ENCODE measurements around the gene PITHD1. TPM values are rescaled to one million over a fixed set of nuclear protein-coding genes. Genes with fewer than 3 reads are reported as not detected.
"Not testable (repeated sequence)": the region's sequence is repeated elsewhere in the genome, so short reads cannot be mapped to it uniquely, and the experiment has no call there.

Gene PITHD1, protein sequence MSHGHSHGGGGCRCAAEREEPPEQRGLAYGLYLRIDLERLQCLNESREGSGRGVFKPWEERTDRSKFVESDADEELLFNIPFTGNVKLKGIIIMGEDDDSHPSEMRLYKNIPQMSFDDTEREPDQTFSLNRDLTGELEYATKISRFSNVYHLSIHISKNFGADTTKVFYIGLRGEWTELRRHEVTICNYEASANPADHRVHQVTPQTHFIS
- 10 to 100 TPM; 59.3 to 66.8 (median 63.4) TPM for polyA plus RNA-seq (ENCODE audit: insufficient read length in 4 of 4)

DNA sequence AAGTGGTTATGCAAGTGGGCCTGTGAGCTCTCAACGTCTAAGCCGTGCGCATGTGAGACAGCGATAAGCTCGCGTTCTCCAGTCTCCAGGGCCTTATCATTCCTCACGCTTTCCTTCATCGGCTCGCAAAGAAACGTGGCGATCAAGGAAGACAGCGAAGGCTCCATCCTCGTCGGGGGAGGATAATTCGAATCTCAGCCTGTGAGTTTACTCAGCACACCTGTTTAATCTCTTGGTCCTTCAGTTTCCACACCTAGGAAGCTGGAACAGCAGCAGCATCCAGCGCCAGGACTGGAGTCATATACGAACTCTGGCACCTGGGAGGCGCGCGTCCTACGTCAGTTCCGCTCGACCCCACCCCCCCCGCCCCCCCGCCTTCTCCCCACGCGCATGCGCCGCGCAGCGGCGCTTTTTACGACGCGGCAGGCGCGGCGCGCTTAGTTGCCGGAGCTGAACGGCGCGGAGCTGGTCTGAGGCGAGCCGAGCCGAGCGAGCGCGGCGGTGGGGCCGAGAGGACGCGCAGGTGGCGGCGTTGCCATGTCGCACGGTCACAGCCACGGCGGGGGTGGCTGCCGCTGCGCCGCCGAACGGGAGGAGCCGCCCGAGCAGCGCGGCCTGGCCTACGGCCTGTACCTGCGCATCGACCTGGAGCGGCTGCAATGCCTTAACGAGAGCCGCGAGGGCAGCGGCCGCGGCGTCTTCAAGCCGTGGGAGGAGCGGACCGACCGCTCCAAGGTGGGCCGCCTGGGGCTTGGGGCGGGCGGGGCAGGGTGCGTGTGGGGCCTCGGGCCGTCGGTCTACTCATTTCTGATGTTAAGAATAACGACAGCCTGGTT lies at the start of gene PITHD1:
TSS of gene PITHD1 (plus strand) at position 440 of the 836 bp plus-strand sequence. CDS start at position 538, 98 bp downstream.
- DNase-seq (ENCODE audit: low read depth in 4 of 4, low spot score in 3 of 4) = peak in 3 of 4 donors; percentile 77 to 80 (median 77)

DNA sequence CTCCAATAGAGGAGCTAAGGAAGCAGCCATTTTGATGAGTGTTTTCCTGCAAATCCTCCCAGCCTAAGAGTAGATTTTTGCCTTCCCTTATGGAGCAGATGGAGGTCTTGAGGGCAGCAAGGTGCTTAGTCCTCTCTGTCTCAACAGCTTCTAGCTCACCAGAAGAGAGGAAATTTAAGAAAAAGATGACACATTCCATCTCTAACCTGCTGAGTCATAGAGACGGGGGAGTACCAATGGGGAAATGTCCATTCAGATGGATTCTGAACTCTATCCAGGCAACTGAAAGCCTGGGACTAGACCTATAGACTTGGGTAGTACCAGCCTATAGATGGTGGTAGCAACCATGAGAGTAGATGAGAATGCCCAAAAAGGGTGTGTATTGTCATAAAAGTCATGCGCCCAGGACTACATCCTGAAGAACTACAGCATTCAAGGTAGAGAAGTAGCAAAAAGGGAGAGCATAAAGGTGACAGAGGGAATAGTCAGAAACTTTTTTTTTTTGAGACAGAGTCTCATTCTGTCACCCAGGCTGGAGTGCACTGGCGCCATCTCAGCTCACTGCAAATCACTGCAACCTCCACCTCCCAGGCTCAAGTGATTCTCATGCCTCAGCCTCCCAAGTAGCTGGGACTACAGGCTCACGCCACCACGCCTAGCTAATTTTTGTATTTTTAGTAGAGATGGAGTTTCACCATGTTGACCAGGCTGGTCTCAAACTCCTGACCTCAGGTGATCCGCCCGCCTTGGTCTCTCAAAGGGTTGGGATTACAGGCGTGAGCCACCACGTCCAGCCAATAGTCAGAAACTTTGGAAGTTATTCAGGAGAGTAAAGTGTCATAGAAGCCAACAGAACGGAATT lies 45.6 kb upstream of the PITHD1 start:
- no peak for DNase-seq (ENCODE audit: low read depth in 4 of 4, low spot score in 3 of 4)

DNA sequence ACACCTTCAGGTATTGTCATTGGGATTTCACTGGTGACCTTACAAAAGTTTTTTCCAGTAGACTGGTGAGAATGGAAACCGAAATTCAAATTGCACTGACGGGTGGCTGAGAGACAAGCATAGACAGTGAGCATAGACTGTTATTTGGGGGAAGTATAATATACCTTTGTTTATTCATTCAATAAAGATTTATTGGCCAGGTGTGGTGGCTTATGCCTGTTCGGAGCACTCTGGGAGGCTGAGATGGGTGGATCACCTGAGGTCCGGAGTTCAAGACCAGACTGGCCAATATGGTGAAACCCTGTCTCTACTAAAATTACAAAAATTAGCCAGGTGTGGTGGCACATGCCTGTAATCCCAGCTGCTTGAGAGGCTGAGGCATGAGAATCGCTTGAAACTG lies 44.9 kb upstream of the PITHD1 start:
- DNase-seq (ENCODE audit: low read depth in 4 of 4, low spot score in 3 of 4) = not testable (repeated sequence)

DNA sequence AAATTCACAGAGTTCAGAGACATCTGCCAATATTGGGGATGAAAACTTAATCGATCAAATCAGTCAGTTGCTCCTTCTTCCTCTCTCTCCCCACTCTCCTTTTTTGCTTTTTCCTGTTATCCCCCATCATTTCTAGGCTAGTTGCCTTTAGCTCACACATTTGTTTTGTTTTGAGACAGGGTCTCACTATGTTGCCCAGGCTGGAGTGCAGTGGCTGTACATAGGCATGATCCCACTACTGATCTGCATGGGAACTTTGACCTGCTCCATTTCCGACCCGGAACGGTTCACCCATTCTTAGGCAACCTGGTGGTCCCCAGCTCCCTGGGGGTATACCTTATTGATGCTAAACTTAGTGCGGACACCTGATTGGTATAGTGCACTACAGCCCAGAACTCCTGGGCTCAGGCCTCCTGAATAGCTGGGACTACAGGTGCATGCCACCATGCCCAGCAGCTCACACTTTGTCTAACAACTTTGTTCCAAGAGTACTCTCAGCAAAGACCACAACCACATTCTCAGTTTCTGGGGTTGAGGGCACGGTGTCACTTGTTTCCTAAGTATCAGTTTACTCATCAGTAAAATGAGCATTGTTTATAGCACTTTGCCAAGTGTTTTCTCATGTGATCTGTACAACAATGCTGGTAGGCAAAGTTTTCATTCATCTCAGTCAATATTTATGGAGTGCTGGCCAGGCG lies 41.6 kb upstream of the PITHD1 start:
- no peak for DNase-seq (ENCODE audit: low read depth in 4 of 4, low spot score in 3 of 4)

DNA sequence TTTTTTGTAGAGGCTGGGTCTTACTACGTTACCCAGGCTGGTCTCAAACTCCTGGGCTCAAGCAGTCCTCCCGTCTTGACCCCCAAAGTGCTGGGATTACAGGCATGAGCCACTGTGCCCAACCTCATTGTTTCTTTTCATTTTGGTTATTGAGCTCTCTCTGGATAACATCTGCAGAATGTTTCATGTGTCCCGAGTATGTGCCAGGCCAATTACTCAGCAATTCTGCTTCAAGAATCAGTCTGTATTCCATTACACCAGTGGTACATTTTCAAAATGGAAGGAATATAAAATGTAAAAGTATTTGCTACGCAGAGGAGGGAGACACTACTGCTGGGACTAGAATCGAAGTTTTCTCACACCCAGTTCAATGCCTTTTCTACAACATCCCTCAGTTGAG lies 36.6 kb upstream of the PITHD1 start:
- DNase-seq (ENCODE audit: low read depth in 4 of 4, low spot score in 3 of 4) = no peak

DNA sequence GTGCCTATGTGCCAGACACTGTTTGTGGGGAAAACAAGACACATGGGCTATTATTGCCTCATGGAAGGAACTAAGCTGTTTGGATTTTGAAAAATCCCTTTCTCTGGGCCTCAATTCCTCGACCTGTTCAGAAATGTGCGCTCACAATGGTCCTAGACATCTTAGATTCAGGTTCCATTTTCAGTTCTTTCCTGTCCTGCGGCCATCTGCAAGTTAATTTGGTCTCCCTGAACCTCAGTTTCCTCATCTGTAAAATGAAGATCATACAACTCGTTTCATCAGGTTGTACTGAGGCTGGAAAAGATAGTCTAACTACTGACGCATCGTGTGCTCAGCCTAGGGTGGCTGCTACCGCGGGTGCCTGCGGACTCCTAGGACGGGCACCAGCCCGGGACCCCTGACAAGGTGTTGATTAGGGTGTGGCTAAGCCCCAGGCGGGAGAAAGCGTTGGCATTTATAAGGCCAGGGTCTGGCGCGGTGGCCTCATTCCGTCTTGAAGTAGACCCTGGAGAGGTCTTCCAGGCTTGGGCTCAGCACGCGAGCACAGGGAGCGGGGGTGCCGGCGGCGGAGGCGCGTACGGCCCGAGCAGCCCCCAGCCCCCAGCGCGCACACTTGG lies 35.4 kb upstream of the PITHD1 start:
- DNase-seq (ENCODE audit: low read depth in 4 of 4, low spot score in 3 of 4) = no peak

DNA sequence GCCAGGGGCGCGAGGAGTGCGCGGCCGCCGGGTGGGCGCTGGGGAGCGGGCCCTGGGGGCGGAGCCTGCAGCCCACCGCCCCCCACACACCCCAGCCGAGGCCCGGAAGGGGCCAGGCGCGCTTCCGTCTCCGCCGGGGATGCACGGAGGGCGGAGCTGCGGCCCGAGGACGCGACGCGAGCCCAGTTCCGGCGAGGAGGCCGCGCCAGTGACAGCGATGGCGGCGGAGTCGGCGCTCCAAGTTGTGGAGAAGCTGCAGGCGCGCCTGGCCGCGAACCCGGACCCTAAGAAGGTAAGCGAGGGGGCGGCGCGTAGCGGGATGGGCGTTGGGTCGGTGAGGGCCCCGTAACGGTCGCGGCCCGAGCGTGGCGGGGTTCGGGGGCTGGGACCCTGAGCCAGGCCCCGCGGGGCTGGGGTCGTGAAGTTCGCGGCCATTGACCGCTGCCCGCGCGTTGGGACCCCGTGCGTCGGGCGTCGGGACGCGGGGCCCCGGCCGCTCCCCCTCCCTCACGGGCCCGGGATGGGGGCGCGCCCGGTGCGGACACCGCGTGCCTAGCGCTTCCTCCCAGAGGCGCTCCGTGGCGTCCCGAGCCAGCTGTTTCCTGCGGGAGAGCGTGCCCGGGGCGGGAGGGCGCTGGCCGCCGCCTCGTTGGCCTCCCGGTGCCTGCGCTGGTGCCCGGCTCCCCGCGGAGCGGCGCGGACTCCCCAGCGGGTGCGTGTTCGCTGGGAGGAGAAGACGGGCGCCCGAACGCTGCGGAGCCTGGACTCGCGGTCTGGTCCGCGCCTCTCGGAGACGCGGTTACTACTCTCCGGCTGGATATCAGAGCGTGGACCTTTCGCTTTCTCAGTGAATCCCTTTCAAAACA lies 34.7 kb upstream of the PITHD1 start, which contains the start of gene ELOA:
TSS of gene ELOA (plus strand) at position 185 of the 866 bp plus-strand sequence. CDS start at position 218, 33 bp downstream.
- peak in 3 of 4 donors; percentile 66 to 74 (median 69) for DNase-seq (ENCODE audit: low read depth in 4 of 4, low spot score in 3 of 4)

DNA sequence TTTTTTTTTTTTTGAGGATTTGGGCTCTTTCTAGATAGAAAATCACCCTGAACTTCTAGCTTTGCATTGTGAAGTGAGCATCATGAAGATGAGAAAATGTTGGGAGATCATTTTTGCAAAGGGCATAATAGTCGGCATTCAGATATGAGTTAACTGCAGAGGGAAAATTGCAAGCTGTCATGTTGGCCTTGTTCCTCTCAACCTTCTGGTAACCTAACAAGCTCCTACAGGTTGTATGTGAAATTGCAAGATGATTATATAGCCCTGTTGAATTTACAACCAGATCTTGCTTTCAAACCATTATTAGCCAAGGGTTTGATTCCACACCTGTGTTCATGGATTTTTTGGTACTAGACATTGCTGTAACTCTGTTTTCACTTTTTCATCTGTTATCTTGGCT lies 32.7 kb upstream of the PITHD1 start:
- DNase-seq (ENCODE audit: low read depth in 4 of 4, low spot score in 3 of 4) = no peak

DNA sequence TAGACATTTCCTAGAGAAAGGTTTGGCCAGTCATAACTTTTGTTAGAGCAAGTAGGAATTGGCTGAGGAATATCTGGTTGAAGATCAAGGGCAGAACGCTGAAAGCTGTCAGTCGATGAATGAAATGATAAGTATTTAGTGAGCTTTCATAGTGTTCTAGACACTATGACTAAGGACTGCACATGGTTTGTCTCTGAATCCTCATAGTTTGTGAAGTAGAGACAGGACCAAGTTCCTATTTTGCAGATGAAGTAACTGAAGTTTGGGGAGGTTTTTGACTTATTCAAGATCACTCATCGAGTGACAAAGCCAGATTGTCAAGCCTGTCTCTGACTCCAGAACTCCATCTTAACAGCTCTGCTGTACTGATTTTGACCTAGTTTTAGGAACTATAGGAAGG lies 30.2 kb upstream of the PITHD1 start:
- DNase-seq (ENCODE audit: low read depth in 4 of 4, low spot score in 3 of 4) = no peak

DNA sequence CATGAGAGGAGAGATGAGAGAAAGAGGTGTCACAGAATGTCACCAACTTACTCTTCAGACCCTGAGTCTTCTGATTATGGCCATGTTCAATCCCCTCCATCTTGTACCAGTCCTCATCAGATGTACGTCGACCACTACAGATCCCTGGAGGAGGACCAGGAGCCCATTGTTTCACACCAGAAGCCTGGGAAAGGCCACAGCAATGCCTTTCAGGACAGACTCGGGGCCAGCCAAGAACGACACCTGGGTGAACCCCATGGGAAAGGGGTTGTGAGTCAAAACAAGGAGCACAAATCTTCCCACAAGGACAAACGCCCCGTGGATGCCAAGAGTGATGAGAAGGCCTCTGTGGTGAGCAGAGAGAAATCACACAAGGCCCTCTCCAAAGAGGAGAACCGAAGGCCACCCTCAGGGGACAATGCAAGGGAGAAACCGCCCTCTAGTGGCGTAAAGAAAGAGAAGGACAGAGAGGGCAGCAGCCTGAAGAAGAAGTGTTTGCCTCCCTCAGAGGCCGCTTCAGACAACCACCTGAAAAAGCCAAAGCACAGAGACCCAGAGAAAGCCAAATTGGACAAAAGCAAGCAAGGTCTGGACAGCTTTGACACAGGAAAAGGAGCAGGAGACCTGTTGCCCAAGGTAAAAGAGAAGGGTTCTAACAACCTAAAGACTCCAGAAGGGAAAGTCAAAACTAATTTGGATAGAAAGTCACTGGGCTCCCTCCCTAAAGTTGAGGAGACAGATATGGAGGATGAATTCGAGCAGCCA lies 27.0 kb upstream of the PITHD1 start:
- DNase-seq (ENCODE audit: low read depth in 4 of 4, low spot score in 3 of 4) = no peak

DNA sequence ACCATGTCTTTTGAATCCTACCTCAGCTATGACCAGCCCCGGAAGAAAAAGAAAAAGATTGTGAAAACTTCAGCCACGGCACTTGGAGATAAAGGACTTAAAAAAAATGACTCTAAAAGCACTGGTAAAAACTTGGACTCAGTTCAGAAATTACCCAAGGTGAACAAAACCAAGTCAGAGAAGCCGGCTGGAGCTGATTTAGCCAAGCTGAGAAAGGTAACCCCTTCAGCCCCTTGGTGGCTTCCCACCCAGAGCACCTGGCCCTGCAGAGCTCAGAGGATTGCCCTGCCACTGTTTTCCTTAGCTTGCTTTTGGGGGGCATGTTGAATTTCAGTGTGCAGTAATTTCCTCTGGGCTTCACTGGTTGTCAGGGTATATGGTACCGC lies 26.4 kb upstream of the PITHD1 start:
- DNase-seq (ENCODE audit: low read depth in 4 of 4, low spot score in 3 of 4) = no peak

DNA sequence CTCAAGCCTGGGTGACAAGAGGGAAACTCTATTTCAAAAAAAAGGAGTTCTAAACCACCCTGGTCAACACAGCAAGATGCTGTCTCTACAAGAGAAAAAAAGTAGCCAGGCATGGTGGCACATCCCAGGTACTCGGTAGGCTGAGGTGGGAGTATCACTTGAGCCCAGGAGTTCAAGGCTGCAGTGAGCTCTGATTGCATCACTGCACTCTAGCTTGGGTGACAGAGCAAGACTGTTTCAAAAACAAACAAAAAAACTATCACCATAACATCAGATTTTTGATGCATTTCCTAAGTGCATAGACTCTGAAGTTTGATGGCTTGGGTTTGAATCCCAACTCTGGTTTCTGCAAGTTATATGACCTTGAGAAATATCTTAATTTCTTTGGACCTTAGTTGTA lies 25.3 kb upstream of the PITHD1 start:
- DNase-seq (ENCODE audit: low read depth in 4 of 4, low spot score in 3 of 4) = no peak

DNA sequence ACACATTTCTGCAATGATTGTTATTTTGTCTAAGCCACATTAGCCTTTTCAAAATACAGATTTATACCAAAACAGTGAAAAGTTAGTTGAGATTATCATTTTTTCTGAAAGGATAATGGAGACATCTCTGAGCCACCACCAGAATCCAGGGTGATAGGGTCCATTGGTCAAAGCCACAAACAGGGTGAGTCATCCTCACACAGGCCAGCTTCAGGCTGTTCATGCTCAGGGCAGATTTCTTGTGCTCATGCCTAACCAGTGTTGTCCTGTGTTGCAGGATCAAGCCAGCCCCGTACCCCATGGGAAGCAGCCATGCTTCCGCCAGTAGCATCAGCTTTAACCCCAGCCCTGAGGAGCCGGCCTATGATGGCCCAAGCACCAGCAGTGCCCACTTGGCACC lies 21.5 kb upstream of the PITHD1 start:
- DNase-seq (ENCODE audit: low read depth in 4 of 4, low spot score in 3 of 4) = no peak

DNA sequence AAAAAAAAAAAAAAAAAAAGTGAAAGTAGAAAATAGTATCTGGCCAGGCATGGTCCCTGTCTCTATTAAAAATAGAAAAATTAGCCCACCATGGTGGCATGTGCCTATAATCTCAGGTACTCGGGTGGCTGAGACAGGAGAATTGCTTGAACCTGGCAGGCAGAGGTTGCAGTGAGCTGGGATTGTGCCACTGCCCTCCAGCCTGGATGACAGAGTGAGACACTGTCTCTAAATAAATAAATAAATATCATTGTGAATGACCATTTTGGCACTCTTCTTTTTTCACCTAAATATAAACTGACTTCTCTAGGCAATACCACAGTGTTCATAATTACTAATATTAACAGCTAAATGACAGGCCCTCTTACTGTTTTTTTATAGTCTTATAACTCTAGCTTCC lies 20.4 kb upstream of the PITHD1 start:
- DNase-seq (ENCODE audit: low read depth in 4 of 4, low spot score in 3 of 4) = no peak

DNA sequence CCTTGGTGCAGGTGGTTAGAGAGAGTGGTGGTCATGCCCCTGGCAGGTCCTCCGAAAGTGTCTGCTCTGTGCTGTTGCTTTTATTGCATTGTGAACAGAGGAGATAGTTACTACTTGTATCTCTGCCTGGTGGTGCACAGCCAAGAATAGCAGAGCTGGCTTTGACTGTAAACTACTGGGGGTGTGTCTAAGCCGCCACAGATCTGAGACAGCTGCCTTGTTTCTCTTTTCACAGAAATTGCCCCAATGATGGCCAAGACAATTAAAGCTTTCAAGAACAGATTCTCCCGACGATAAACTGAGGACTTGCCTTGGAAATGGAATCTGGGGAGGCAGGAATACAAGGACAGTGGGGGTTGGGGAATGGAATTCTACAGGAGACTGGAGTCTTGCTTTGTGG lies 18.9 kb upstream of the PITHD1 start:
- no peak for DNase-seq (ENCODE audit: low read depth in 4 of 4, low spot score in 3 of 4)

DNA sequence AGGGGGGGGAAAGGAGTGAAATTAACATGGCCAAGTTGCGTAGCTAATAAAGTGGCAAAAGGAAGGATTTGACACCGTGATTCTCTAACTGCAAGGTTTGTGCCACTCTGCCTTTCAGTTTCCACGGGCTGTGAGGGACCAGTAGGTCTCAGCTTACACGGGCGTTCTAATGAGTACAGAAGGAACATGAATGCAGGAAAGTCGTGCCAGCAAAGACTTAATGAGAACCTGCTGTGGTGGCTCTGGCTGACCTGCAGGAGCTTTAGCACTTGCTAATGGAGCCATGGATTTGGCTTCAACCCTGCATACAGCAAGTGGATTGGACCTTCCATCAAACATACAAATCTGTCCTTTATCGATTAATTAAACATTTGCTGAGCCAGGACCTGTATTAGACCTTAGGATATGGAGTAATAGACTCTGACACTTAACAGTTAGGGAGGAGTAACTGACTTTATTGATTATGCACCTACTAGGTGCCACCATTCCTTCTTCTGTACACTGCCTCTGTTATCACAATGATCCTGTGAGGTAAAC lies 15.1 kb upstream of the PITHD1 start:
- DNase-seq (ENCODE audit: low read depth in 4 of 4, low spot score in 3 of 4) = no peak

DNA sequence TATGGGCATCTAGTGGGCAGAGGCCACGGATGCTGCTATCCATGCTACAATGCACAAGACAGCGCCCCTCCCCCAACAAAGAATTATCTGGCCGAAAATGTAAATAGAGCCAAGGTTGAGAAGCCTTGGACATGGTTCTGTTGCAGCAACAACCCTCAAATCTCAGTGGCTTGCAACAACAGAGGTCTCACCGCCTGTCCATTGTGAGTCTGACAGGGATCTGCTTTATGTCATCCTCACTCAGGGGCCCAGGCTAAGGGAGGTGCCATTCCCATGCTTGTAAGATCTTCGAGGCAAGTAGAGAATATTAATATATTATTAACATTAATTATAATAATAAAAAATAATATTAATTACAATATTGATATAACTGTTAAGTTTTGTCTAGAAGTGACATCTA lies 9.5 kb upstream of the PITHD1 start:
- no peak for DNase-seq (ENCODE audit: low read depth in 4 of 4, low spot score in 3 of 4)

Data from right renal pelvis (tissue), 4 donors.